ENCODE measurements around the gene CRIP1. TPM values are rescaled to one million over a fixed set of nuclear protein-coding genes. Genes with fewer than 3 reads are reported as not detected.

CRIP1 gene
- polyA plus RNA-seq, 10 donors: 27.5 to 85.2 (median 44.3) TPM

GRCh38 chr14:105449276-105450122 lies 37.2 kb upstream of the CRIP1 start:
- DNase-seq: no peak

DNA sequence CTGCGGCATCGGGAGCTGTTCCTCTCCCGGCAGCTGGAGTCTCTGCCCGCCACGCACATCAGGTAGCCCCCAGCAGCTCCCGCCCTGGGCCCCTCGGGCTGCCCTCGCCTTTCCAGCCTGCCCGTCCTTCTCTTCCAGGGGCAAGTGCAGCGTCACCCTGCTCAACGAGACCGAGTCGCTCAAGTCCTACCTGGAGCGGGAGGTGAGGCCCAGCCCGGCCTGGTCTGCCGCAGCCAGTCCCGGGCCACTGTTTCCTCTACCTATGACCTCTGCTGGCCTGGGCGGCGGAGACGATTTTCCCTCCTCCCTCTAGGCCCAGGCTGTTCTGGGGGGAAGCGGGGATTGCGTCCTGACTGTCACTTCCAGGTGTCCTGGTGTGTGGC lies 36.6 kb upstream of the CRIP1 start:
- no peak for DNase-seq

DNA sequence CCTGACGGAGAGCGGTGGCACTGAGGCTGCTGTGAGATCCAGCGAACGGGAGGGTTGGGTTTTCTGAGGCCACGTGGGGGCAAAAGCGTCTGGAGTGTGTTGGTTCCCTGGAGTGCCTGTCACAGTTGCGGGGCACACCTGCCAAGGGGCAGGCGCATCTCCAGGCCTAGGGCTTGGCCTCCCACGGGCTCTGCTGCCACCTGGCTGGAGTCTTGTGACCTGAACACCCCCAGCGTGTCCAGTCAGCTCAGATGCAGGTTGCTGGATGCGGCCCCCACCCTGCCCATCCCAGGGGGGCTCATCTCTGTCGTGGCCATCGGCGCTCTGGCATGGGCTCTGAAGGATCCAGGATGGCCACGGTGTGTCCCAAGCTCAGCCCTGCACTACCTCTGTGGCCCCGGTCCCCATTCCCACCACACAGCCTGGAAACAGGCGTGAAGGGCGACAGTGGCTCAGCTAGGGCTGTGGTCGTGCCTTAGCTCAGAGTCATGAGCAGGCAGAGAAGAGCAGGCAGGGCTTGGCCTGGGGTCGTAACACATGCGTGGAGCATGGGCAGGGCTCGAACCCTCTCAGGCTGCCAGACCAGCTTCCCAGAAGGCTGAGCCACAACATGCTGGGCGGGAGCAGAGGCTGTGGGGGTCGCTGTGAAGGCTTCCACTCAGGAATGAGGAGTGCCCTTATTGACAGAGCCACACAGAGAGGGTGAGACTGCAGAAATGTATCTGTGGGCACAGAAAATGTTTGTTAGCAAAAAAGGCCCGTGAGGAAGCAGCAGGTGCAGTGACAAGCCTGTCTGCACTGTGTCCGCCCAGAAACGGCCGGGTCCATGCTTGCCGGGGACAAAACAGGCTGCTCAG lies 35.6 kb upstream of the CRIP1 start:
- DNase-seq: no peak

DNA sequence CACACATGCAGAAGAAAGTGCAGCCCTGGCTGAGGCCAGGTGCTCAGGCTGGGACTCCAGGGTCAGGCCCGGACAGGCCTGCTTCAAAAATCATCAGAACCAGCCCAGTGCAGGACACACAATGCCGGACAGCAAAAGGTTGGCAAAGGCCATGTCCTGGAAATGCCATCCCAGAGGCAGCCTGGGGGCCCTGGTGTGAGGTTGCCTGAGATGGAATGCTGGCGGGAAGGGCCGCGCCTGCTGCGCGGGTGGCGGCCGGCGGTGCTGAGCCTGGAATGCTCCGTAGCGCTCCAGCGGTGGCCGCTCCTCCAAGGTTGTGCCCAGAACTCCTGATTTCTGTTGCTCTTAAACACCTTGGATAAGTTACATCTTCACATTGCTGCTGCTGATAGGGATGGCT lies 33.7 kb upstream of the CRIP1 start:
- DNase-seq: no peak

- no peak for DNase-seq
These were observed 32.8 kb upstream of the CRIP1 start for GRCh38 chr14:105453847-105454246.

DNA sequence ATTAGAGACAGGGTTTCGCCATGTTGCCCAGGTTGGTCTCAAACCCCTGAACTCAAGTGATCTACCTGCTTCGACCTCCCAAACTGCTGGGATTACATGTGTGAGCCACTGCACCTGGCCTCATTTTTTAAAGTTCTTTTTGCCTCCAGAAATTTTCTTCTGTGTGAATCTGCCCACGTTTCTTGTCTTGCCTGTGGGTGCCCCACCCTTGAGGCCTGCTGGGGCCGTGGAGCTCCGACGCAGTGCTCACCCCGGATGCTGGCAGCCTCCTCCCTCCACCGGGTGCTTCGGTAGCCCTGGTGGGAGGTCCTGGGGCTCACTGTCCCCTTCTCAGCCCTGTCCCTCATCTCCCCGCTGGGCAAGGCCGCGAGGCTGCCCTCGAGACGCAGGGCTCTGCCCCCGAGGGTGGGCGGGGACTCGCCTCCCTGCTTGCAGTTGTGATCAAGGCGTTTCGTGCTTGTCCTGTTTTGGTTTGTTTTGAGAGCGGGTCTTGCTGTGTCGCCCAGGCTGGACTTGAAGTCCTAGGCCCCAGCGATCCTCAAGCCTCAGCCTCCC lies 31.5 kb upstream of the CRIP1 start:
- no peak for DNase-seq

DNA sequence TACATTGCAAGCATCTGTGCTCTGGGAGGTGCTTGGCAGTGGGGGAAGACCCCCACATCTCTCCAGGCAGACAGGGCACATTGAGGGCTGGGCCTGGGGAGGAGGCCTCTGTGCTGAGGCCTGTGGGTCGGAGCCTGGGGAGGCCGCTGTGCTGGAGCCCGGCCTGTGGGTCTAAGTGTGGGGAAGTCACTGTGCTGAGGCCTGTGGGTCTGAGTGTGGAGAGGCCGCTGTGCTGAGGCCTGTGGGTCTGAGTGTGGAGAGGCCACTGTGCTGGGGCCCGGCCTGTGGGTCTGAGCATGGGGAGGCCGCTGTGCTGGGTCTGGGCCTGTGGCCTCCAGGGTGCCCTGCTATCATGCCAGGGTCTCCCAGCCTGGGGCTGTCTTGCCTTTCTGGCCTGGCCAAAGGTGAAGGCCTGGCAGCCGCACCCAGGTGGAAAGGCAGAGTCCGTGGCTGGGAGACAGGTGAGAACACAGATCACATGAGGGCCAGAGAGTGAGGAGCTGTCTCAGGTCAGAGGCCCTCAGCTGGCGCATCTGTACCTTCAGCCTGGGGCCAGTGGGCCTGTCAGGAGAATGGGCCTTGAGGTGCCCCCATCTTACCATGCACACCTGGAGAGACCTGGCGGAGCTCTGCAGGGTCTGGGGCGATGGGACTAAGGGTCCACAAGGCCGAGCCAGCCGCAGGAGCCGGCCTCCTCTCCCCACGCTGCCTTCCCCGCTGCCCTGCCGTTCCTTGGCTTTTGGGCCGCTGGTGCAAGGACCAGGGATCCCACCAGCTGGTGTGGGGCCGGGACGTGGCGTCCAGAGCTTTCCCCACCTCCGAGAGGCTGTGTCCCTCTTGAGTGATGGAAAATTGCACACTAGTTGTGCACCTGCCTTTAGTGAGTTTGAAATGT lies 30.7 kb upstream of the CRIP1 start:
- DNase-seq: no peak

- no peak for DNase-seq
These were observed 29.7 kb upstream of the CRIP1 start for GRCh38 chr14:105456736-105457617.

DNA sequence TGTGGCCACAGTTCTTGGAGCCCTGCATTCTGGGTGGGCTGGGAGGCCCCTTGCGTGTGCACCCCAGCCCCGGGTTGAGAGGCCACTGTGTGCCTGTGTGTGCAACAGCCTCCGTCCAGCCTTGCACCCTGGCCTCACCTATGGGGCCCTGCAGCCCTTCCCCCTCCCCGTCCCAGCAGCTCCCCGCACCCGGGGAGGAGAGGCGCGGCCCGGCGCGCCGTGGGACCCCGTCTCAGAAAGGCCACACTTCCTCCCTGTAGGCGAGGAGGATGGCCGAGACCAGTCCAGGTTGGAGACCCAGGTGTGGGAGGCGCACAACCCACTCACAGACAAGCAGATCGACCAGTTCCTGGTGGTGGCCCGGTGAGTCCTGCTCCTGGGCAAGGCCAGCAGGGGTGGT lies 28.7 kb upstream of the CRIP1 start:
- no peak for DNase-seq

GRCh38 chr14:105458571-105458970 lies 28.1 kb upstream of the CRIP1 start:
- no peak for DNase-seq

DNA sequence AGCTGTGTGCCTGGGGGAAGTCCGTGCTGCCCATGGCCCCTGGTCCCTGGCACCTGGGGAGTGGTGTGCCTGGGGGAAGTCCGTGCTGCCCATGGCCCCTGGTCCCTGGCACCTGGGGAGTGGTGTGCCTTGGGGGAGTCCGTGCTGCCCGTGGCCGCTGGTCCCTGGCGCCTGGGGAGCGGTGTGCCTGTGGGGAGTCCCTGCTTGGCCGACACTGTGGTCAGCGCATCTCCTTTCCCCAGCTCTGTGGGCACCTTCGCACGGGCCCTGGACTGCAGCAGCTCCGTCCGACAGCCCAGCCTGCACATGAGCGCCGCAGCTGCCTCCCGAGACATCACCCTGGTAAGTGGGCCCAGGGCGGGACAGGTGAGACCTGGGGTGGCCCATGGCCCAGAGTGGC lies 26.6 kb upstream of the CRIP1 start:
- no peak for DNase-seq

DNA sequence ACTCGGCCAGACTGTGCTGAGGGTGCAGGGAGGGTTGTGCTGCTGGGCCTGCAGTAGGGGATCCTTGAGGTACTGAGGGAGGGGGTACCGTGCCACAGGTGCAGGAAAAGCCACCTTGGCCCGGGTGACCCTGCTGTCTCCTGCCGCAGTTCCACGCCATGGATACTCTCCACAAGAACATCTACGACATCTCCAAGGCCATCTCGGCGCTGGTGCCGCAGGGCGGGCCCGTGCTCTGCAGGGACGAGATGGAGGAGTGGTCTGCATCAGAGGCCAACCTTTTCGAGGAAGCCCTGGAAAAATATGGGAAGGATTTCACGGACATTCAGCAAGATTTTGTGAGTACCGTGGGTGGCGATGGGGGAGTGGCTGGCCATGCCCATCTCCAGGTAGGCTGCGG lies 26.1 kb upstream of the CRIP1 start:
- DNase-seq: no peak

DNA sequence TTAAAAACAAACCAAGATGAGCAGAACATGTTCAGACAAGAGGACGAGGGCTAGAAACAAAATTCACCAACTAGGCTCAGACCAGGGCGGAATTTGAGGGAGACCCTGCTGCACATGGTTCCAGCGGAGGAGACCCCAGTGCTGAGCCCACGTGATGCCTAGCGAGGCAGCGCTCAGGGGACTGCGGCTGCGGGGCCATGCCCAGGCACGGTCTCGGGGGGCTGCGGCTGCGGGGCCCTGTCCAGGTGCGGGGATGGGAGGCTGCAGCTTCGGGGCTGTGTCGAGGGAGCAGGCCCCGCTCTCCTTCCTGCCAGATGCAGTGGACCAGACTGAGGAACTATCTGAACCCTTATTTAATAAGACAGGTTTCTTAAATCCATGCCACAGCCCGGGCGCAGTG lies 24.8 kb upstream of the CRIP1 start:
- no peak for DNase-seq

GRCh38 chr14:105464501-105464900 lies 22.2 kb upstream of the CRIP1 start:
- DNase-seq: no peak

- peak; percentile 55 to 69 (median 58) for DNase-seq
These were observed 21.3 kb upstream of the CRIP1 start for GRCh38 chr14:105465209-105466031.

DNA sequence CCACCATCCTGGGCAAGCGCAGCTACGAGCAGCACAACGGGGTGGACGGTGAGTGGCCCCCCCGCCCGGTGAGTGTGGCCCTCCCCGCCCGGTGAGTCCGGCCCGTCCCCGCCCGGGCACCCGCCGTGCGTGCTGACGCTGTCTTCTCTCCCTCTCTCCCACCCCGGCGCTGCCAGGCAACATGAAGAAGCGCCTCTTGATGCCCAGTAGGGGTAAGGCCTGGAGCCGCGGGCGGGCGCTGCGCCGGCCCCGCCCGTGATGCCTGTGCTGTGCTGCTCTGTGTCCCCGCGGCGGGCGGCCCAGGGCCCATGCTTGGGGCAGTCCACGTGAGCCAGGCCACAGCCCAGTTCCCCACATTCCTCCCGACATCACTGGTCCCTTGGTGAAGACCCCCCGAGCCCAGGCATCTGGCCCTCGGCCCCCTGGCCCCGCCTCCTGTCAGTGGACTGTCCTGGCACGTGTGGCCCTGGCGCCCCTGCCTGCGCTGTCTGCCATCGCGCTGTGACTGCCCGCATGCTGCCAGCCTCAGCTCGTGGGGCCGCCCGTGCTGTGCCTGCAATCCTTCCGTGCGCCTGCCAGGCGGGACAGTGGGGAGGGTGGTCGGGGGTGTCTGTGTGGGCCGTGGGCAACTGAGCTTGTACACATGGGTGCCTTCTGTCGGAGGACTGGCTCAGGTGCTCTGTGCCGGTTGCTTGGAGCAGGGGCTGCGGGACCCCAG lies 20.0 kb upstream of the CRIP1 start:
- no peak for DNase-seq

- DNase-seq: no peak
These were observed 19.3 kb upstream of the CRIP1 start for GRCh38 chr14:105467249-105467941.

DNA sequence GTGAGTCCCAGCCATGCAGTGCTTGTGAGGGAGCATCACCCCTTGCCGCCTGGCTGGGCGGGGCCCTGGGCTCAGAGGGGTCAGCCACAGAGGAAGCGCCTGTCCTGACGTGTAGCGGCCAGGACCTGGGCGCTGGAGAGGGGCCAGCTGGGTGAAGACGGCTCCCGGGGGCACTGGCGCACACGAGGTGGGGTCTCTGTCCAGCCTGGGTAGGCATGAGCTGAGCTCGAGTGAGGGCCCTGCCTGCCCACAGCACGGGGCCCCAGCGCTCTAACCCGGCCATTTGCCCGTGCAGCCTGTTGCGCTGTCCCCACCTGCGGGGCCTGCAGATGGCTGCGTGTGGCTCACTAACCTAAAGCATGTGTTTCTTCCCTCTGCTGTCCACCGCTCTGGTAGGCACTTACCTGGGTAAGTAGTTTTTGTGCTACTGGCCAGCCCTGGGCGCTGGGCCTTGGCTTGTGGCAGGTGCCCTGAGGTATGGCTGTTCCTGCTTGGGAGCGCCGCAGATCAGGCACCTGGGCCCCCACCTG lies 18.7 kb upstream of the CRIP1 start:
- DNase-seq: no peak
